ENCODE data around the gene MUC6.
A peak's percentile ranks its signal among the peaks of the same experiment; 100 is the strongest.

The MUC6 gene

GRCh38 chr11:1051356-1052132 is 15.0 kb upstream of the MUC6 start:
- no peak for DNase-seq (ENCODE audit: low spot score)

- DNase-seq (ENCODE audit: low spot score): peak; percentile 86
Observed at GRCh38 chr11:1050581-1051355, 14.2 kb upstream of the MUC6 start.

DNA sequence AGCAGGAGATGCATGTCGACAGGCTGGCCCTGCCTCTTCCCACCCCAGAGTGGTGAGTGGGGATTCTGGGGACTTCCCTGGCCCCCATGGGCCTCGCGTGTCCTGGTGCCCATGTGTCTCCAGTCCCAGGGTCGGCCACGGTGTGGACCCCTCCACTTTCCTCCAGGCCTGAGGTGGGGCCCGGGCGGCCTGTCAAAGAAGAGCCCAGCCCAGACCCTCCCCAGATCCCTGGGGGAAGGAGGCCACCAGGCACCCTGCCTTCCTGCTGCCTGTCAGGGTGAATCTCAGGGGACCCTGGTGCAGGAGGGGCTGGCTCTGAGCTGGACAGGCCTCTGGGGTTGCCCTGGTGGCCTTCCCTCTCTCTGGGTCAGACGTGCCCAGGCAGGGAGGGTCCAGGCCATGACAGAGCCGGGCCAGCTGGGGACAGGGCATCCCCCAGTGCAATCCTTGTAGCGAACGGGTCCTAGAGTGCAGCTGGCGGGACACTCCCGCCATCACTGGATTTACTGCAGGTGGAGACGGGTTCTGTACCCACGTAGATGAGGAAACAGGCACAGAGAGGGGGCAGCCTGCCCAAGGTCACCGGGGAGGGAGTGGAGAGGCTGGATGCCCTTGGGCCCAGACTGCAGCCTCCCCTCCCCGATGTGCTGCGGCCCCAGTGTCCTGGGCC is 13.5 kb upstream of the MUC6 start:
- DNase-seq (ENCODE audit: low spot score): no peak

DNA sequence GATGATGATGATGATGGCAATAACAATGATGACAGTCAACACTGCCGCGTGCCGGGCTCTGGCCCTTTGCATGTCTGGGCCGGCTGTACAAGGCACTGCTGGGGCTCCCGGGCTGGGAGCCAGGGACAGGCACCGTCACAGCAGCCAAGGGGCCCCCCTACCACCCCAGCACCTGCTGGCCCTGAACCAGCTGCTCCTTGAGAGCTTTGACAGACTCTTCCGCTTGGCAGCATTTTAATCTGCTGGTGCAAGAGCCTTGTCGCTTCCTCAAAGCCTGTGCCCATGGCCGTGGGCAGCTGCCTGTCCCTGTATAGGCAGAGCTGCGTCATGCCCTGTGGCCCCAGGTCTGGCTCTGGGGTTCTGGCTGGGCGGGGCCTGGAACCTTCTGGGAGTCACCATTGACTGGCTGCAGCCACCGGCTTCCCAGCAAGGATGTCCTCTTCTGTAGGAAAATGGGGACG is 12.9 kb upstream of the MUC6 start:
- no peak for DNase-seq (ENCODE audit: low spot score)

DNA sequence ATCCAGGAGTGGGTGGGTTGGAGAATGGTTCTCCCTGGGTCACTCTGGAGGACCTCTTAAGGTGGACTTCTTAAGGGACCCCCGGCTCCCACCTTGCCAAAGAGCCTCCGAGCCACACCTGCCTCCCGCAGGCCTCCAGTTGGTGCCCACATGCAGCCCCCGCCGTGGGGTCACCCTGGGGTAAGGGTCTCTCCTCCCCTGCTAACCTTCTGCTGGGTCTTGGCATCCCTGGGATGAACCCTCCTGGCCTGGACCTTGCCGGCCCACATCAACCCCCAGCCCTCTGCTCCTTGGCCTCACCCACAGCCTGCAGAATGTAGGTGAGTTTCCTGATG is 12.5 kb upstream of the MUC6 start:
- DNase-seq (ENCODE audit: low spot score): no peak

GRCh38 chr11:1048375-1049070 is 12.0 kb upstream of the MUC6 start:
- DNase-seq (ENCODE audit: low spot score): no peak

GRCh38 chr11:1047595-1048156 is 11.2 kb upstream of the MUC6 start:
- DNase-seq (ENCODE audit: low spot score): no peak

DNA sequence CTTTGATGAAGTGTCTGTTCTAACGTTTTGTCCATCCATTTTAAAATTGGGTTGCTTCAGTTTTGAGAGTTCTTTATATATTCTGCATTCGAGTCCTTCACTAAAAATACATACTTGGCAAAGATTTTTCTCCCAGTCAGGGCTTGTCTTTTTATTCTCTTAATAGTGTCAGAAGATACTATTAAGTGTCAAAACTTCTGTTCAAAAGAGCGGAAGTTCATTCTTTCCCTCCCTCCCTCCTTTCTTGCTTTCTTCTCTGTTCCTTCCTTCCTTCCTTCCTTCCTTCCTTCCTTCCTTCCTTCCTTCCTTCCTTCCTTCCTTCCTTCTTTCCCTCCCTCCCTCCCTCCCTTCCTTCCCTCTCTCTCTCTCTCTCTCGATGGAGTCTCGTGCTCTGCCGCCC is 7.6 kb upstream of the MUC6 start:
- DNase-seq (ENCODE audit: low spot score): no peak

DNA sequence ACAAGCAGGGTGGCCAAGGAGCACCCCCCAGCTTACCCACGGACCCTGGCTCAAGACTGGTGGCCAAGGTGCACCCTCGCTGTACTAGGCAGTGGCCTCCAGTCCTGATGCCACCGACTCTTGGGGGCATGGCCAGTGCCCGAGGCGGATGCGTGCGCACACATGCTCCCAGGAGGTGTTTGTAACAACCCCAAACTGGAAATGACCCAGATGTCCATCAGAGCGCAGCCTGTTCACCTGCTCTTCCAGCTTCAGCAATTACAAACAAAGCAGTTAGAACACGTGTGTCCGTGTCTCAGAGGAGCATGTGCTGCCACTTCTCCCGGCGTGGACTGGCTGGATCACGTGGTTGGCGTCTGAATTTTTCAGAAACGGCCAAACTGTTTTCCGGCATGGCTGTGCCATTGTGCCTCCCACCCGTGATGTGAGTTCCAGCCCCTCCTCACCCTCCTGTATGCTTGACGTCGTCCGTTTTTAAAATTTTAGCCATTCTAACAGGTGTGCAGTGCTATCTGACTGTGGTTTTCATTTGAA is 7.1 kb upstream of the MUC6 start:
- no peak for DNase-seq (ENCODE audit: low spot score)

DNA sequence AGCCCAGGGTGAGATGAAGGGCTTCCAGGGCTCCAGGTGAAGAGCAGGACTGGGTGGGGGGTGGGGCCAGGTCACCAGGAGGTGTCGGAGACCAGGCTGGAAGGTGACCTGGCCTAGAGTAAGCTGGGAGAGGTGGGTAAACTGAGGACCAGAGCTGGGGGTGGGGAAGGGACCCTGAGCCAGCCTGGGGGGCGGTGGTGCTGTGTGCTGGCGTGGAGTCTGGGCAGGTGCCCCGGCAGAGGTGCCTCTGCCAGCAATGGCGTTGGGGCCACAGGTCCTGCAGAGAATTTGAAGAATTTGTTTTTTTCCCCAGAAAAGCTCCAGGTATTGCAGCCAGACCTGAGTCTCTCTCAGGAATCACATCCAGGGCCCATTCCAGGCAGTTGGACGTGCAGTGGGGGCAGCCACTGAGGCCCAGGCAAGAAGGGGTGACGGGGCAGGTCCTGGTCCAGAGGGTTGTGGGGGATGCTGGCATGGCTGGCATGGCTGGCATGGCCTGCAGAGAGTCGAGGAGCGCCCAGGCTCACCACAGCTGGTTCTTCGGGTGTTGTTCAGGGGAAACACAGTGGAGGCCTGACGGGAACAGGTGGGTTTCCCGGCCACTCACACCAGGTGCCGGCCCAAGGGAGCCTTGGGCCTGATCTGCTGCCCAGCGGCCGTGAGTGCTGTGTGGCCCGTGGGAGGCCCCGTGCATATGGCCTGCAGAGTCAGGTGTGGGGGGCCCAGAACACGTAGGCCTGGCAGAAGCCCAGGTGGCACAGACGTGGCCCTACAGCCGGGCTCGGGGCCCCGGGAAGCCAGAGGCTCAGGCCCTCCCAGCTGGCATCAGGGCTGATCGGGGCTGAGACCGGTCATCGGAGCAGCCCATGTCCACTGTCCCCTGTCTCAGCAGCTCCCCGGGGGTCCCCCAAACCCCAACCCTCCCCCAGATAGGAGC is 6.4 kb upstream of the MUC6 start:
- DNase-seq (ENCODE audit: low spot score): no peak

- DNase-seq (ENCODE audit: low spot score): no peak
Observed at GRCh38 chr11:1041936-1042608, 5.6 kb upstream of the MUC6 start.

DNA sequence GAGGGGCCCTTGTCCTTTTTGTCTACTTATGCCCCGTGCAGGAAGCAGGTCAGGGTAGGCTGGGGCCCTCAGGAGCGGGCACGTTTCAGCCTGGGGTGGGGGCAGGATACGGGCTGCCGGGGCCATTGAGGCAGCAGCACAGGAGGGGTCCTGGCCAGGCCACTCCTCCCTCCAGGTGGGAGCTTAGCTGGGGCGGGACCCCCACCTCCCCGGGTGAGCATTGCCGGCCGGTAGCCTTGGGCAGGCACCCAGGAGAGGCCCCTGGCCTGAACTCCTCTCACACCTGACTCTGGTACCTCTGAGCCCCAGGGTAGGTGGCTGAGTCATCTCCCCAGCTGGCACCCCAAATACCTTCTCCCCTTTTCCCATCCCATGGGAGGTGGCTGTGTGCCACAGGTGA is 5.0 kb upstream of the MUC6 start:
- DNase-seq (ENCODE audit: low spot score): no peak

DNA sequence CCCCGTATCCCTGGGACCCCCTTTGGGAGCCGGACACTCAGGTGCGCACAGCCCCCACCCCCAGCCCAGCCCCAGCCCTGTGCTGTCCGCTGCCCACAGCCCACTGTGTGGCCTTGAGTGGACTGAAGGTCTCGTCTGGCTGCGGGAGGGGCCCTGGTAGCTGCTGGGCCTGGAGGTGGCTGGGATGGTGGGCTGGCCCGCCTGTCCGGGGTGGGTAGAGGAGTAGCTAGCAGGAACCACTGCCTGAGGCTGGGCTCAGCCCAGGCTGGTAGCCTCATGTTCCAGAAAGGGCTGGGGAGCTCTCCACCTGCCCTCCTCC is 4.6 kb upstream of the MUC6 start:
- no peak for DNase-seq (ENCODE audit: low spot score)

DNA sequence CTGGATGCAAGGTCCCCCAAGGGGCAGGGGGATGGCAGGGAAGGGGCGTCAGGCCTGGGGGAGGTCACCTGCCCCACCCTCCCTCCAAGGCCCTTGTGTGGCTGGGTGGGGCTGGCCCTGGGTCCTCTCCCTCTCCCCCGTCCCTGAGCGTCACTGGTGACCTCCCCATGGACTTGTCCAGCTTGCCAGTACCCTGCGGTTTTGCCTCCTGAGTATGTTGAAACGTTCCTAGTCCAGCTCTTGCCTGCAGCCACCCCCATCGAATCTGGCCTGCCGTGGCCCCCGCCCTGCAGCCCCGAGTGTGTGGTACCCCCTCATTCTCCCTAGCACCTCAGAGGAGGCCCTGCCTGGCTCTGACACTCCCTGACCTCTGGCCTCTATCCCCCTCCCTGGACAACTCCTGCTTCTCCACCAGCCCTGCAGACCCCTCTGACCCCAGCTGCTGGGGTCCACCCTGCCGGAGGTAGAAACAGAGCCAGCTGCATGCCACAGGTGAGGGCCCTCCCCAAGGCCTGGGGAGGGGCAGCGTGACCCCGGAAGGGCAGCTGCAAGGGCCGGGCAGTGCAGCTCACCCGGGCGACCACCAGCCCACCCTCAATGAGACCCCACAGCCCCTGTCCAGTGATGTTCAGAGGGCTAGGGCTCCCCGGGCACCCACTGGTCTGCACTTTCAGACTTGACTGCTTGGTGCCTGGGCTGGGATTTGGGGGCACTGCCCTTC is 4.1 kb upstream of the MUC6 start:
- DNase-seq (ENCODE audit: low spot score): no peak

DNA sequence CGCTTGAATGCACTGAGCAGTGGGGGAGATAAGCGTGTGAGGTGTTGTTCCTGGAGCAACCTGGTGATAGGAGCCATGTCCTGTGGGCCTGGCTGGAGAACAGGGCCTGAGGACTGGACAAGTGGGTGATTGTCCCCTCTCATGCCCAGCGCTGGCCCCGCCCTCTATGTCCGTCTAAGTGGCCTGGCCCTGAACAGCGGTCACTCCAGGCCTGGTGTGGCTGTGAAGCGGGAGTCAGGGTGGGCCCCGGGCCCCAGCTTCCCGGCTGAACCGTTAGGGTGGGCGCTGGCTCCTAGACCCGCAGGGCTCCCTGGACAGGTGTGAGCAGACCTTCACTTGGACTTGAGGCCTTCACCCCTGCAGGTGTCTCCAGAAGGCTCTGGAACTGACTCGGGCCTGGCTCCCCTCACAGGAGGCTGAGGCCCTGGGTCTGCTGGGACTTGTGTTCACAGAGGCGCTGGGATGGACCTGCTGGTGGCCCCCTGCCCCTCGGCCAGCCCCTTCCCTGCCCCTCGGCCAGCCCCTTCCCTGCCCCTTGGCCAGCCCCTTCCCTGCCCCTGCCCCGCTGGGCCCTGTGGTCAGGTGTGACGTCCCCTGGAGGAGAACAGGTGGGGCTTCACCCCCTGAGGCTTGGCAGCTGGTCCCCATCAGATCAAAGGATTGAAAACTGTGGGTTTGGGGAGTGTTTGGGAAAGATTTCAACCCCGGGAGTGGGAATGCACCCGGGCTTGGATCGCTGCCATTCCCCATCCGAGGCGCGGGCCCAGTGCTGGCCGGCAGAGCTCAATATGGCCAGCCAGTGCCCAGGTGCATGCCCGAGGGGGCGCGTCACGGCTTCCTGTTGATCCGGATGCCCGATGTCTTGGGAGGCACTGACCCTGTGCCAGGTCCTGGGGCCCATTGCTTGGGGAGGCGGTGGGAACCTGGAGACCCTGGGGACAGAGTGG is 3.2 kb upstream of the MUC6 start:
- DNase-seq (ENCODE audit: low spot score): no peak

GRCh38 chr11:1038921-1039320 is 2.4 kb upstream of the MUC6 start:
- no peak for DNase-seq (ENCODE audit: low spot score)

DNA sequence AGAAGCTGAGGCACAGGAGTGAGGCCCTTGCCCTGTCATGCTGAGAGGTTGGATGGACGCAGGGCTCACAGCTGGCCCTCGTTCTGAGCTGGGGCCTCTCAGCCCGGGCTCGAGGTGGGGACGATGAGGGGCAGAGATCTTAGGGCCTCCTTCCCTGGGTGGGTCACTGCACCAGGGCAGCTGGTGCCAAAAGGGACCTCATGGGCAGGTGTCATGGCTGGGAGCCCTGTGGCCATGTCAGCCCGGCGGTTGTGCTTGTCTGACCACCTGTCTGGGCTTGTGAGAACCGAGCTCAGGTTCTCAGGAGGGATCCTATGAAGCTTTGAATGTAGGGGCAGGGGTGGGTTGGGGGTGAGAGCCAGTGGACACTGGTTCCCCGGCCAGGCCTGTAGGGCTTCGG is 1.8 kb upstream of the MUC6 start:
- no peak for DNase-seq (ENCODE audit: low spot score)

GRCh38 chr11:1037506-1038055 is 1.1 kb upstream of the MUC6 start:
- no peak for DNase-seq (ENCODE audit: low spot score)
